COLO668 (cell line): ENCODE results near the gene HTR5A.

ENCODE experiments used
- DNase-seq: peaks from one replicate; lab custom pipeline; 2025; ENCODE audit not compliant: unreplicated experiment; lab: John Stamatoyannopoulos, UW

HTR5A gene

DNA sequence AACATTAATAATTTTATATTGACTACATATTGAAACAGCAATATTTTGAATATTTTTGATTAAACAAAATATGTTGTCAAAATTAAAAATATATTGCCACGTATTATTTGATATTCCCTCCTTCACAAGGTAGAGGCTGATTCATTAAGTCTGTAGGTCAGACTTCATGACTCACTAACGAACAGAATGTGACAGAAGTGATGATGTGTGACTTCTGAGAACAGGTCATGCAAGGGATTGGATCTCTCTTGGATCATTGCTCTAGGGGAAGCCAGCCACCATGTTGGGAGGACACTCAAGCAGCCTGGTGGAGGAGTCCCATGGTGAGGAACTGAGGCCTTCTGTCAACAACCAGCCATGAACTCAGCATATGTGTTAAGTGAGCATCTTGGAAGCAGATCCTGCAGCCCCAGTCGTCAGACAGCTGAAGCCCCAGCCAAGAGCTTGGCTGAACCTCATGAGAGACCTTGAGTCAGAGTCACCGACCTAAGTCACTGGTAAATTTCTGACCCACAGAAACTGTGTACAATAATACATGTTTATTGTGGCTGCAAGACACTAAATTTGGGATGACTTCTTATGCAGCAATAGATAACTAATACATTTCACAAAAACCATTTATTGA, 66.6 kb downstream of the HTR5A start:
- no peak for DNase-seq
